ENCODE results near the gene SLC39A11.
A peak's percentile ranks its signal among the peaks of the same experiment; 100 is the strongest.
"Not testable (repeated sequence)": the region's sequence is repeated elsewhere in the genome, so short reads cannot be mapped to it uniquely, and the experiment has no call there.

The SLC39A11 gene, protein sequence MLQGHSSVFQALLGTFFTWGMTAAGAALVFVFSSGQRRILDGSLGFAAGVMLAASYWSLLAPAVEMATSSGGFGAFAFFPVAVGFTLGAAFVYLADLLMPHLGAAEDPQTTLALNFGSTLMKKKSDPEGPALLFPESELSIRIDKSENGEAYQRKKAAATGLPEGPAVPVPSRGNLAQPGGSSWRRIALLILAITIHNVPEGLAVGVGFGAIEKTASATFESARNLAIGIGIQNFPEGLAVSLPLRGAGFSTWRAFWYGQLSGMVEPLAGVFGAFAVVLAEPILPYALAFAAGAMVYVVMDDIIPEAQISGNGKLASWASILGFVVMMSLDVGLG
- 83.6 to 198 (median 148) reads per million in 17 experiments for total RNA-seq

DNA sequence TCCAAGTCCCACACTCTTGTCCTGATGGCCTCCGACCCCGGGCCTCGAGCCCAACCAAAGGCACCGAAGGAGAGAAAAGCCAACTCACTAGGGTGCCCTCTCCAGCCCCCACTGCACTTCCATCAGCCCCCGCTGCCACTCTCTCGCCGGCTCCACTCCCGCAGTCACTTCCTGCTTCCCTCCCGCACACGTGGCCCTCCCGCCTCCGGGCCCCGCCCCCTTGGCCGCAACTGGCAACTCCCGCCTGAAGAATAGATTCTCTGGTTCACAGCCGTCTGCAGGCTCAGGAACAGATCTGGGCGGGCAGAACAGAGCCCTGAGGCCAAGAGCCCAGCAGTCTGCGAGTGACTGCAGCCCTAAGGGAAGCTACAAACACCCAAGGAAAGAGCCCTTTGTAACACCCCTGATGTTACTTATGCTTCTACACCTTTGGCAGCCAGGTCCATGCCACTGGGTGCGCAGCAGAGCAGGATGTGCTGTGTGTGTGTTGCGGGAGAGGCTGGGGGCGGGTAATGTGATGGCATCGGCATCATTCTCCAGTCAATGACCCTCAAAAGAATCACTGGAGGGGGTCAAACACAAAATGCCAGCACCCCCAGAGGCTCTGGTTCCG lies at the start of gene SLC39A11:
Gene SLC39A11, minus strand, starts transcription at position 166 of the 613 bp plus-strand sequence. CDS start 3,924 bp downstream, outside the sequence.
- peak; percentile 95 to 98 (median 98) for DNase-seq

DNA sequence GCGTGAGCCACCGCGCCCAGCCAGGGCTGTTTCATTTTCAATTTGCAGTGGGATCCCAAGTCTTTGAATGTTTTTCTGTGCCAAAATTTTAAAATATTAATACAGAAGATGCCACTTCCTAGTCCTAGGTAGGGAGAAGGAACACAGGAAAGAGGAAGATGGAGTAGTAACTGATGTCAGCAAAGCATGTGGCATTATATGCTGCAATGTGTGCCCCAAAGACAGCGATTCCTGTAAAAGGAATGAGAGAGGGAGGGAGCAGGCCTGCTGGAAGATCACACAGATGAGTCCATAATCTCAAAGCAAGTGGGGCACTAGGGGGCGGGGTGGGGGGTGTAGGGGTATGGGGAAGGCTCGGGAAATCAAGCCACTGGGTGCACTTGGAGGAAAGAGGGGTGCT lies 48.9 kb upstream of the SLC39A11 start:
- peak; percentile 72 to 88 (median 80) for DNase-seq

DNA sequence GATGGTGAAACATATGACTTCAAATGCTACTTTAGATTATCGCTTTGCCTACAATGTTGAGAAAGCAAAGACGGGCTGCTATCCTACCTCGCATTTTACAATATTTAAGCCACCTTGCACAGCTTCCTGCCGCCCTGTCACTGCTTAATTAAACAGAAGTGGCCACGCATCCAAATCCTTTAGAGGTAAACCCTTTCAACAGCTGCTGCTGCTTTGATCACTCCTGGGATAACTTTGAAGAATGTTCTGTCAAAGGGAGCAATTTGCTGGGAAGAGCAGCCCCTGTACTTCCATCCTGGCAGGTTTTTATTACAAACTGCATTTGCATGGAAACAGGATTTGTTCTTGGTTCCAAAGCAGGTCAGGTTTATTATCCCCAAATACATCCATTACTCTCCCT lies 48.1 kb upstream of the SLC39A11 start:
- DNase-seq, result no peak

DNA sequence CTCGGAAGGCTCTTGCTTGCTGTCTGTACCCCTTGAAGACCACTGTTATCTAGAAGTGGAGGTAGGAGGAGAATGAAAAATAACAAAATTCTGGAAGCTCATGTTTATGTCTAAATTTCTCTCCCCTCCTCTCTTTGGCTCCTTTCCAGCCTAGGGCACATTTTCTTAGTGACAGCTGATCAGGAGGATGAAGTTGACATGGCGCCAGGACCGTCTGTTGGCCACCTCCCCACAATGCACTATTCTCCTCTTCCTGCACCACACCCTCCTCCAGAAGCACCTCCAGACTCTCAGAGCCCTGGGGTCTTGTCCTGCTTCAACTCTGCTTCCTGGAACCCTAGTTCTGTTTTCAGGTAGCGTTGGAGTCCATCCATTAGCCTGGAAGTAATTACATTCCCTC lies 46.8 kb upstream of the SLC39A11 start:
- DNase-seq, result no peak

- peak in 2 of 4 experiments; percentile 16 to 23 for DNase-seq
Measured at GRCh38 chr17:73138541-73139138, 46.2 kb upstream of the SLC39A11 start.

GRCh38 chr17:73137376-73137775 lies 44.9 kb upstream of the SLC39A11 start:
- no peak for DNase-seq

DNA sequence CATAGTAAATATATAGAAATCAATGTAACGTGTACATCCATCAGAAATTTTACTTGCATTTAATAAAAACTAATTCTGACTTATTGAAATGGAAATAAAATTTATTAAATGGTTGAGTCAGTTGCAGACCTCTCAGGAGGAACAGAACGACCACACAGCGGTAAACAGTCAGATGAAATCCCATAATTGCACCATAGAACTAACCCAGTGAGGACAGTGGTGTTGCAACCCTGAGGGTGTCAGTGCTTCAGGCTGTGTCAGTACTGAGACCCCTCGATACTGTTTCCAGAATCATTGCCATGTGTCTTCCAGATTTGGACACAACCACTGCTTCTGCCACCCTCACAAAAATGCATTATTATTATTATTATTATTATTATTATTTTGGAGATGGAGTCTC lies 43.3 kb upstream of the SLC39A11 start:
- peak; percentile 46 to 77 (median 68) for DNase-seq

- DNase-seq, result peak; percentile 54 to 83 (median 77)
Measured at GRCh38 chr17:73133911-73134649, 41.6 kb upstream of the SLC39A11 start.

DNA sequence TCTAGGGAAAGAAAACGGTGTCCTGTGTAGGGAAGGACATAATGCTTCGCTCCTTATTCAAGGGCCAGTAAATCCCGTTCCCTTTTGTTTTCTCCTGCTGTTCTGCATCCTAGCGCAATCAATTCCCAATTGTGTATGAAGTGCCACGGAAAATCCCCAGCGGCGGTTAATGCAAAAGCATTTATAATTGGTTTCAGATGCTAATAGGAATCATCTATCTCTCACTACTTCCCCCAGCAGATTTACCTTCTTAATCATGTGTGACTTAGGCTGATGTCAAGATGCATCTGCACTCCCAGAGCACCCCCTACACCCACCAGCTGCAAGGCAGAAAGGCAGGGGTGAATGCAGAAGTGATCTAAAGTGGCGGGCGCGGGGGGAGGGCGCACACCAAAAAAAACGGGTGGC lies 39.6 kb upstream of the SLC39A11 start:
- peak; percentile 34 to 71 (median 48) for DNase-seq

DNA sequence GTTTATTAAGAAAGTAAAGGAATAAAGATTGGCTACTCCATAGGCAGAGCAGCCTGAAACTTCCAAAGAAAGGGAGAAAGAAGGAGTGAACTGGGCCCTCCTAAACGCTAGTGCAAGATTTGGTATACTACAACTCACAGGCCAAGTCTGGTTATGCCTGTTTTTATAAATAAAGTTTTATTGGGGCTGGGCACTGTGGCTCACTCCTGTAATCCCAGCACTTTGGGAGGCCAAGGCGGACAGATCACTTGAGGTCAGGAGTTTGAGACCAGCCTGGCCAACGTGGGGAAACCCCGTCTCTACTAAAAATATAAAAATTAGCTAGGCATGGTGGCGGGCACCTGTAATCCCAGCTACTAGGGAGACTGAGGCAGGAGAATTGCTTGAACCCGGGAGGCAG lies 39.0 kb upstream of the SLC39A11 start:
- not testable (repeated sequence) for DNase-seq

- DNase-seq, result no peak
Measured at GRCh38 chr17:73130977-73131376, 38.5 kb upstream of the SLC39A11 start.

DNA sequence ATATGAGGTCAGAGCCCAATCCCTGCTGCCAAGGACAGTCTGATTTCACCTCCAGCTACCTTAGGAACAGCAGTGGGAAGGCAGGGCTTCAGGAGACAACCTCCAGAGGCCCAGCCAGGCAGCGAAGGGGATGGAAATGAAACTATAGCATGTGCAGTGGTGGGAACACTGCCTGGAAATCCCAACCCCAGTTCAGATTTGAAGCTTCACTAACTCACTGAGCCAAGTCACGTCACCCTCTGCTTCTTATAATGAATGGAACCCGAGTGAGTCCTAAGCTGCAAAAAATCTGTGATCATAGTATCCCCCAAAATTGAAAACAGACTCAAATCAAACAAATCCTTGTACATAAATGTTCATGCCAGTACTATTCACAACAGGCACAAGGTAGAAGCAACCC lies 36.0 kb upstream of the SLC39A11 start:
- DNase-seq, result no peak

- DNase-seq, result no peak
Measured at GRCh38 chr17:73126716-73127473, 34.4 kb upstream of the SLC39A11 start.

- DNase-seq, result no peak
Measured at GRCh38 chr17:73123606-73124320, 31.3 kb upstream of the SLC39A11 start.

- no peak for DNase-seq
Measured at GRCh38 chr17:73122953-73123605, 30.6 kb upstream of the SLC39A11 start.

DNA sequence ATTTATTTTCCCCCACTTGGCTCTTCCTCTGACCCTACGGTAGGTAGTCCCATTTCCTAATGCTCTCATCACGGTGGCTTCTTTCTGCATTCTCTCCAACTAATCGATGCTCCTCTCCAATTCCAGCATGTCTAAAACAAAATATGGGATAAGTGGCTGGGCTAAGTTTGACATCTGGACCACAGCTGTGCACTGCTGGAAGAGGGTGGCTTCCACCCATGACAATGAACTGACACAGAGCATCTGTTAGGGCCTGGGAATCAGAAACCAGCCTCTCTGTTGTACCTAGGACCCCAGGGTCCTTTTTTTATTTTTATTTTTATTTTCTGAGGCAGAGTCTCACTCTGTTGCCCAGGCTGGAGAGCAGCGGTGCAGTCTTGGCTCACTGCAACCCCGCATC lies 29.0 kb upstream of the SLC39A11 start:
- DNase-seq, result no peak

- DNase-seq, result no peak
Measured at GRCh38 chr17:73119631-73120030, 27.1 kb upstream of the SLC39A11 start.

DNA sequence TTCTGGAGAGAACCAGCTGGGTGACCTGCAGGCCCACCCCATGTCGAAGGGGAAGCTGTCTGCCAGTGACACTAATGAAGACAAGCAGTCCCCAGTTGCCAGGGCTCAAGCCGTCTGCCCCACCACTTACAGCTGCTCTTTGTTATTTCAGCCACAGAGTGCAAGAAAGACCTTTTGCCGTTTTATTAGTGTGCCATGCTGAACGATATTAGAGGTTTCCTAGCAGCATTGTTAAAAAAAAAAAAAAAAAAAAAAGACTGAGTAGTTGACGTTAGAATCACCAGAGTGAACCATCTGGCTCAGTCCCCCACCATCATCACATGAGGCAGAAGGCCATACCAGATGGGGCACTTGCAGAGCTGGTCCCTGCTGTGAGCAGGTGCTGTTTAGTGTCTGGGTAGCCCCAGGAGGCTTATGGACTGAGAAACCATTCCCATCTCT lies 26.5 kb upstream of the SLC39A11 start:
- no peak for DNase-seq

DNA sequence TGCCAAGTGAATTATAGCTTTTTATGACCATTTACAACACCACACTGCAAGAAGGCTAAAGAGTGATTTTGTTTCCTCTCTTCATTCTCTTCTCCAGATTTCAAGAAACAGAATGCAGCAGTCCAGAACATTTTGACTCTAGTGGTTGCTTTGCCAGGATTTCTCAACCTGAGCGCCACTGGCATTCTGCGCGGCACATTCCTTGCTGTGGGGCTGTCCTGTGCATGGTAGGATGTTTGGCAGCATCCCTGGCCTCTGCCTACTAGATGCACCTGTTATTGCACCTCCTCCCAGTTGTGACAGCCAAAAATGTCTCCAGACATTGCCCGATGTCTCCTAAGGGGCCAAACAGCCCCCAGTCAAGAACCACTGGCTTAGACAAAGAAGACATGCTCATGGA lies 25.7 kb upstream of the SLC39A11 start:
- no peak for DNase-seq

DNA sequence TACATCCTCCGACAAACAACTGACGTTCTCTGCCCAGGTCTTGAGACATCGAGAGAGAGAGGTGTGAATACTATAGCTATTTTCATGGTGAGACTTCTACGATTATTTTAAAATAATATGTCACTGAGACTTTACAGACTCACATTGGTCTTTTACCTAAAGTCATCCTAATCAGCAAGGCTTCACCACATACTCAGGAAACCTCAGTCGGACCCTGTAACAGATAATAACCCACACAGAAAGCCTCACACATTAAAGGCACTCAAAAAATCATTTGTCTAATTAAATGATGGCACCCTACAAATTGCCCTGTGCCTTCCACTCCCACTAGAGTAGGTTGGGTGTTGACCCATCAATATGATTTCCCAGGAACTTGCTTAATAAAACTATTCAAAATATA lies 19.8 kb upstream of the SLC39A11 start:
- no peak for DNase-seq

DNA sequence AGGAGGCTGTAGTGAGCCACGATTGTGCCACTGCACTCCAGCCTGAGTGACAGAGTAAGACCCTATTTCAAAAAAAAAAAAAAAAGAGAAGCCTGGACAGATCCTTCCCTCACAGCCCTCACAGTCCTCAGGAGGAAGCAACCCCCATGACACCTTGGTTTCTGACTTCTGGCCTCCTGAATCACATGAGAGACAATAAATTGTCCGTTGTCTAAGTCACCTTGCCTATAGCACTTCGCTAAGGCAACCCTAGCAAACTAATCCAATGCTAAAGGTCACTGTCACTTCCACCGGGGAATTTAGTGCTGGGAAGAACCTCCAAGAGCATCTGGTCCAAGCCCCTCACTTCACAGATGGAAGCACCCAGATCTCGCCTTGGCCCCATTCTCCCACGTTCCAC lies 18.9 kb upstream of the SLC39A11 start:
- peak in 1 of 4 experiments; percentile 24 for DNase-seq
